ENCODE measurements around the gene HPS4.

DNA sequence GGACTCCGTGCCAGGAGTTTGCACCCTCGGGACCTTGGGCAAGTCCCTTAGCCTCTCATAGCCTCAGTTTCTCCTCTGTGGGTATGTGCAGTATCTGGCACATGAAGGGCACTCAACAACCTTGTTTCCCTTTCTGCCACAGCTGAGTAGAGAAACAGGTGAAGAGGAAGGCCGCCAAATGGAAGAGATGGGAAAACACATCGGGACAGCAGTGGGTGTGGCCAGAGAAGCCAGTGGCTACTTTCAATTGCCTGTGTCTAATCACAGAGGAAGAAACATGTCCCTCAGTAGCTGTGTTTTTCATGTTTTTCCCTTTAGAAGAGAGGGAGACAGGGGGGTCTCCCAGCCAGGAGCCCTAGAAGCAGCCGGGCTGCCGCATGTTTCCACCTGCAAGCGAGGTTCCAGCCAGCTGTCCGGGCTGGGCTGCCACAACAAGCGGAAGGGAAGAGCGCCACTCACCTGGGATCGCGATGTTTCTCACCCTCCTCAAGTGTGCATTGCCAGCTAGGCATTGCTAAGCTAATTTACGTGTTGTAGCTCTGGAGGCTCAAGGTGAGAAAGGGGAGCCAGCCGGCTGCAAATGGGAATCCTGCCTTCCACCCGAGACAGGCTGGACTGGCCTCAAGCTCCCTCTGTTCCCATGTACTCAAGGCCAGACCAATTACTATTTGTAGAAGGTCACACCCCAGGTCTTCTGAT lies 37.9 kb downstream of the HPS4 start:
- TF ChIP-seq, protein P1, sequence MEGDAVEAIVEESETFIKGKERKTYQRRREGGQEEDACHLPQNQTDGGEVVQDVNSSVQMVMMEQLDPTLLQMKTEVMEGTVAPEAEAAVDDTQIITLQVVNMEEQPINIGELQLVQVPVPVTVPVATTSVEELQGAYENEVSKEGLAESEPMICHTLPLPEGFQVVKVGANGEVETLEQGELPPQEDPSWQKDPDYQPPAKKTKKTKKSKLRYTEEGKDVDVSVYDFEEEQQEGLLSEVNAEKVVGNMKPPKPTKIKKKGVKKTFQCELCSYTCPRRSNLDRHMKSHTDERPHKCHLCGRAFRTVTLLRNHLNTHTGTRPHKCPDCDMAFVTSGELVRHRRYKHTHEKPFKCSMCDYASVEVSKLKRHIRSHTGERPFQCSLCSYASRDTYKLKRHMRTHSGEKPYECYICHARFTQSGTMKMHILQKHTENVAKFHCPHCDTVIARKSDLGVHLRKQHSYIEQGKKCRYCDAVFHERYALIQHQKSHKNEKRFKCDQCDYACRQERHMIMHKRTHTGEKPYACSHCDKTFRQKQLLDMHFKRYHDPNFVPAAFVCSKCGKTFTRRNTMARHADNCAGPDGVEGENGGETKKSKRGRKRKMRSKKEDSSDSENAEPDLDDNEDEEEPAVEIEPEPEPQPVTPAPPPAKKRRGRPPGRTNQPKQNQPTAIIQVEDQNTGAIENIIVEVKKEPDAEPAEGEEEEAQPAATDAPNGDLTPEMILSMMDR (conservative IDR thresholded peaks at IDR 0.05 in 1 of 2, IDR thresholded peaks at IDR 0.05 in 1 of 2; ENCODE audit: extremely low read depth in 1 of 2, insufficient read depth in 1 of 2, low read depth in 1 of 2, low read length in 2 of 2) = no peak
- no peak for TF ChIP-seq EZH2 (IDR thresholded peaks at IDR 0.05; ENCODE audit: borderline replicate concordance, low read length)

Data from mammary epithelial cell (primary cell).